Iris pigment epithelial cell (primary cell): ENCODE data around the gene AQP4.

Source experiments
- DNase-seq: peaks from one replicate; pipeline ENCODE4 v3.0.0-alpha.2; 2011; ENCODE audit warnings: low read depth

AQP4 gene, protein sequence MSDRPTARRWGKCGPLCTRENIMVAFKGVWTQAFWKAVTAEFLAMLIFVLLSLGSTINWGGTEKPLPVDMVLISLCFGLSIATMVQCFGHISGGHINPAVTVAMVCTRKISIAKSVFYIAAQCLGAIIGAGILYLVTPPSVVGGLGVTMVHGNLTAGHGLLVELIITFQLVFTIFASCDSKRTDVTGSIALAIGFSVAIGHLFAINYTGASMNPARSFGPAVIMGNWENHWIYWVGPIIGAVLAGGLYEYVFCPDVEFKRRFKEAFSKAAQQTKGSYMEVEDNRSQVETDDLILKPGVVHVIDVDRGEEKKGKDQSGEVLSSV

GRCh38 chr18:26865557-26865956 is at the start of gene AQP4:
AQP4 (minus strand) TSS chr18:26865707; CDS start chr18:26865689, 18 bp downstream.
- no peak for DNase-seq

GRCh38 chr18:26911840-26912239 is 46.3 kb upstream of the AQP4 start:
- DNase-seq: no peak

- DNase-seq: no peak
Measured at GRCh38 chr18:26909599-26910290, 44.2 kb upstream of the AQP4 start.

- DNase-seq: no peak
Measured at GRCh38 chr18:26908906-26909305, 43.4 kb upstream of the AQP4 start.

DNA sequence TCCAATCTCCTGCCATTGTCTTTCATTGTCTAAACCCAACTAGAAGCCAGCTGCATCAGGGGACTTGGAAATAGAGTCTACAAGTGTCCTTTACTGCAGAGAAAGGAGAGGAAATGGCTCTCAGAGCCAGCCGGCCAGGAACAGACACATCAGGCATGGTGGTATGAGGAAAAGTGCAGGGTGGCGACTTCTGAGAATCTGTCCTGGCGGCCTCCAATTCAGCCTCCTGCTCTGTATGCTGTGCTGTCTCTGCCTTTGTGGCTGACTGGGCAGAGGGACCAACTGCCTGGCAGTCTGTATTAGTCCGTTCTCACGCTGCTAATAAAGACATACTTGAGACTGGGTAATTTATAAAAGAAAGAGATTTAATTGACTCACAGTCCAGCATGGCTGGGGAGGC is 36.8 kb upstream of the AQP4 start:
- no peak for DNase-seq

DNA sequence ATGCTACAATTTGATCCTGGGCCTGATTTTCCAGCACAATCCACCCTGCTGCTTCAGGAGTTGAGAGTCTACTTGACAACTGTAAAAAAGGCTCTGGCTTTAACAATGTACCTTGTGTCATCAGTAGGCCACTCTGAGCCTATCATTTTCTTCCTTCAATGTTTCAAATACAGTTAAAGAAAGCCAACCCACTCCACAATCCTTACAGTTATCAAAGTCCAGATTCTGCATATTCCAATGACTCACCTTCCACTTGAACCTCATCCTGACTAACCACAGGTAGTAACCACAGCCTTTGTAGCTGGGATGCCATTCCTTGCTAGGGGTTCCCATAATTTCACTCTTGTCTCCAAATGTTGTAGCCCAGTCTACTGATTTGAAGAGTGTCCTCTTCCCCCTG is 35.5 kb upstream of the AQP4 start:
- no peak for DNase-seq

GRCh38 chr18:26894426-26894825 is 28.9 kb upstream of the AQP4 start:
- DNase-seq: no peak

GRCh38 chr18:26893996-26894395 is 28.5 kb upstream of the AQP4 start:
- no peak for DNase-seq

- no peak for DNase-seq
Measured at GRCh38 chr18:26888259-26888658, 22.8 kb upstream of the AQP4 start.

- no peak for DNase-seq
Measured at GRCh38 chr18:26875040-26875654, 9.6 kb upstream of the AQP4 start.

GRCh38 chr18:26874283-26874682 is 8.8 kb upstream of the AQP4 start:
- DNase-seq: no peak

- DNase-seq: no peak
Measured at GRCh38 chr18:26869640-26870039, 4.1 kb upstream of the AQP4 start.

- no peak for DNase-seq
Measured at GRCh38 chr18:26868968-26869586, 3.6 kb upstream of the AQP4 start.

DNA sequence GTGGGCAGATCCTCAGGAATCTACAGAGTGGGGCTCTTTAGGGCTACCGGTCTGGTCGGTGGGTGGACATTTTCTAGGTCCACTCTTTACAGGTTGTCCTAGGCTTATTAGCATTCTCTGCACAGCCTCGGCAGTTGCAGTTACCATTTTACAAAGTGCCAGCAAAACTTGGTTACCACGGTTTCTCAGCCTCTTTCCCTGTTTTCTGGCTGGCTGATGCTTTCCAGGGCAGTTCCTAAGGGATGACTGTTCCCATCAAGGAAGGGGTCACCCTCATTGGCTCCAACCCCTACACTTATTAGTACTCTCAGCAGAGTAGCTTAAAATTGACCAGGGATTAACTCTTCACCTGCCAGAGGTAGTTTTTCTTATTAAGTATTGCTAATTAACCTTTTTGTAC is 2.0 kb upstream of the AQP4 start:
- DNase-seq: no peak

- no peak for DNase-seq
Measured at GRCh38 chr18:26864658-26865057, 849 bp downstream of the AQP4 start.

- DNase-seq: no peak
Measured at GRCh38 chr18:26863921-26864497, 1.5 kb downstream of the AQP4 start.

GRCh38 chr18:26863122-26863879 is 2.2 kb downstream of the AQP4 start:
- DNase-seq: no peak

DNA sequence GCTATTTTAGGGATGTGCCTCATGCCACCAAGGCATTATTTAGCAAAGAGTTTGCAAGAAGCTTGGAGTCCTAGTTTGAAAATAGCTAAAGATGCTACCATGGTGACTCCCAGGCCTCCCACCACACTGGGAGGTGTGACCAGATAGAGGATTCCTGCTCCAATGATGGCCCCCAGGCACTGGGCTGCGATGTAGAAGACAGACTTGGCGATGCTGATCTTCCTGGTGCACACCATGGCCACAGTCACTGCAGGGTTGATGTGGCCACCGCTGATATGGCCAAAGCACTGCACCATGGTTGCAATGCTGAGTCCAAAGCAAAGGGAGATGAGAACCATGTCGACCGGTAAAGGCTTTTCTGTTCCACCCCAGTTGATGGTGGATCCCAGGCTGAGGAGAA is 3.4 kb downstream of the AQP4 start:
- no peak for DNase-seq

DNA sequence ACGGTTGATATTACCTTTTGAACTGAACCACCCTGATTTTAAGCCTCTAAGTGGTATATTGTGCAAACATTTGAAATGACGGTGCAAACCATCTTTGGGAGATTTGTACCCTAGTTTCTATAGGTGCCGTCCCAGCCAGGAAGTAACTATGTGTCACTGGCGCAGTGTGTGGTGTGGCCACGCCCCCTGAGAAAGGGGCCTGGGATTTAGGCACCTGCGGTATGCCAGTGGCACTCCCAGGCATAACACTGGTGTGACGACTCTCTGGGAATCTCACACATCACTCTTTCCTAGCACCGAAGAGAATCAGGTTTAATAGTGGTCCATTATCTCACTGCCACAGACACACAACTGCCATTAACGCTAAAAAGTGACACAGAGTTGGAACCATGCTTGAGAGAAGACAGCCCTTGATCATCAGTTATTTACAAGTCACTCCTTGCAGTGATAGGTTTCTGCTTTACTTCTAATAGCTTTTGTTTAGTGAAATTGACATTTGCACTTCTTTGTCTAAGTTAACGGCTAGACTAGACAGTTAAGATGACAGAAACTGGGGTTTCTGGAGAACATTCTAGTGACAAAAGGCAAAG is 11.1 kb downstream of the AQP4 start:
- DNase-seq: no peak

DNA sequence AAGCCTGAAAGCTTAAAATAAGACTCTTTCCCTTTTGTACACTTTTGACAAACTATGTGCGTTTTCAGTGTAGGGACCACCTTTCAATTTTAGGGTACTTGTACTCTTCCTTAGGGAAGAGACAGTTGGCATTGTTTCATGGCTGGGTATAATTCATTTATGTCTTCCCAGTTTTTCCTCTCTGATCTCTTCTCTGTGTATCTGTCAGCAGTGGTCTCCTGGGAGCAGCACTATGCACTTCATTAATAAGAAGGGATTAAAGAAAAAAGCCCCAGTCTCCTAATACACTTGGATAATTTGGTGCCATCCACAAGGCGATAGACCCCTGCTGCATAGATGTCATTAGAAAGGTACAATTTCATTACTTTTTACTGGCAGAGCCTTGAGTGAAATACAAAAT is 12.1 kb downstream of the AQP4 start:
- no peak for DNase-seq

DNA sequence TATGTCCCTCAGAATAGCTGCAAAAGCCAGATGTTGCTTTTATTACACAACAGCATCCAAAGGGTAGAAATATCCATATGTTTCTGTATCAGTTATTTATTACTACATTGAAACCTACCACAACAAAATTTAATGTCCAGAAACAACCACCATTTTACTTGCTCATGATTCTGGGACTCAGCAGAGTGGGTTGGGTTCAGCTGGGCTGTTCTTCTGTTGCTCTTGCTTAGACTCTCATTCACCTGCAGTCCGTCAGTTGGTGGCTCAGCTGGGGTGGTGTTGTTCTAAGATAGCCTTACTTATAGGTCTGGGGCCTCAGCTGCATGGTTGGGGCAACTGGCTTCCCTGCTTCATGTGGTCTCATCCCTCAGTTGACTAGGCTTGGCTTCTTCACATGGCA is 21.7 kb downstream of the AQP4 start:
- no peak for DNase-seq
